Endometrial microvascular endothelial cells (primary cell): ENCODE data around the gene SOX6. TPM values are rescaled to one million over a fixed set of nuclear protein-coding genes. Genes with fewer than 3 reads are reported as not detected.
"Not testable (repeated sequence)": the region's sequence is repeated elsewhere in the genome, so short reads cannot be mapped to it uniquely, and the experiment has no call there.

ENCODE experiments used
- in situ Hi-C: cut with HindIII; loops from 2 replicates; pipeline ENCODE4 v1.10.0; 2017; ENCODE audit warnings: low sequenced_read_pairs, low pct_unique_long_range_greater_than_20kb; ENCODE audit errors: inconsistent ontology term
- total RNA-seq: library from RNA; depleted of rRNA; stranded (reverse); fragments of >200 nt; gene quantifications from one replicate; pipeline ENCODE4 v1.2.3, GENCODE V29; 2015; ENCODE audit errors: inconsistent ontology term

SOX6 gene
- total RNA-seq, 1 donor from 2014 or later = not detected

GRCh38 chr11:16089481-16089880 is 266.9 kb downstream of the SOX6 start:
- in situ Hi-C loops = no loop called here

- in situ Hi-C loops = no loop called here
Observed at GRCh38 chr11:16088774-16089173, 267.6 kb downstream of the SOX6 start.

GRCh38 chr11:16087886-16088285 is 268.5 kb downstream of the SOX6 start:
- in situ Hi-C loops = no loop called here

DNA sequence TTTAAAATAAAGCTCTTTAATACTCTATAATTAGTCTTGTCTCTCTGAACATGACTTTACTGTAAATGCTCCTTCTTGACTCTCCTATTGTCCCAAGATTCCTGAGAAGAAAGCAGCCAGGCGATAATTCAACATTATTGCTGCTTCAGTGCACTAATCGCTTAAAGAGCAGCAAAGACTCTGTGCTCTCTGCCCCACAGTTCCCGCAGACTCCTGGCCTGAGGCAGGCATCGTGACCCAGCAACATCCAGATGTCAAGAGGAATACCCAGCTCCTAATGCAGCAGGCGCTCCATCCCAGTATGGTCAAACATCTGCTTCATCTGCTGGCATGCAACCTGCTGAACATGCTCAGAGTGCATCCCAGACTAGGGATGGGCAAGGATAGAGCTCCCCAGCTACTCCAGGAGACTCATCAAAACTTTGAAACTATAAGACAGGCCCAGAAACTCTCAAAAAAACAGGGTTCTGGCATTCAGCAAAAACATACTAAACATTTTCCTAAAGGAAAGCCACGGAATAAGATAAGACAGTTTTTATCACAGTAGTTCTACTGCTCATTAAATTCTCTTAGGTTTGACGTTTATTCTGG is 270.0 kb downstream of the SOX6 start:
- in situ Hi-C loops = no loop called here

GRCh38 chr11:16082095-16083055 is 274.0 kb downstream of the SOX6 start:
- in situ Hi-C loops = no loop called here

GRCh38 chr11:16081382-16082094 is 274.8 kb downstream of the SOX6 start:
- in situ Hi-C loops = no loop called here

DNA sequence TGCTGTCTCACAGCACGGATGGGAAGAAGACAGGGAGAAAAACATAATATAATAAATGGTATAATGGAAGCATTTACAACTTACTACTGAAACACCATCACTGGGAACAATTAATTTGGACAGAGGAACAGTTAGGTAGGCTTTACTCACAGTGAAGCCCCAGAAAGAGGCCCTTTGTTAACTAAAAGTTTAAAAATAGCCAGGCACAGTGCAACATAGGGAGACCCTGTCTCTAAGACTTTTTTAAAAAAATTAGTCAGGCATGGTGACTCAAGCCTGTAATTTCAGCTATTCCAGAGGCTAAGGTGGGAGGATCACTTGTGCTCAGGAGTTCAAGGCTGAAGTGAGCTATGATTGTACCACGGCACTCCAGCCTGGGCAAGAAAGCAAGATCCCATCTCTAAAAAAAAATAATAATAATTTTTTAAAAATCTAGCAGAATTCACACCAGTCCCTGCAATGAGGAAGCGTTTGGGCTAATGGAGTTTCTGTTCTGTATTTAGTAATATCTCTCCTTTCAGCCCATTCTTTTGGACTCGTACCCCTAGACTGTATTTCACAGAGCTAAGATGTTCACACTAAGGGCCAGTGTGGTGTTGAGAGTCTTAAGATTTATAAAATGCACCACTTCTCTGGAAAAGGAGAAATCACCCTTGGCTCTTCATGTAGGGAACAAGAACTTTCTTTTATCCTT is 275.5 kb downstream of the SOX6 start:
- in situ Hi-C loops = no loop called here

DNA sequence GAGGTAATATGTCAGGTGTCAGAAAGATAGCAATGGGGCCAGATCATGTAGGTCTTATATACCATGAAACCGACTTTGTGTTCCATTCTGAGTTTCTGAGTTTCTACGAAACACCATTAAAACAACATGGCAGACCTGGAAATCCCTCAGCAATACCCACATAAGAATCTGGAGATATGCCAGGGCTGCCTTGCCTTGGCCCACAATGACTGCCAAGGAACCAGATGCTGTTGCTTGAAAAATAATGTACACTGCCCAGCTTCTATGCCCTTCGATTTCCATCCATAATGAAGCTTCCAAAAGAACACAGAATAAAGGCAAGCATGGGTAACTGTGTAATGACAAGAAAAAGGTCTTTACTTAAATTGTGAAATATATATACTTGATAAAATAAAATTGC is 277.4 kb downstream of the SOX6 start:
- in situ Hi-C loops = no loop called here

GRCh38 chr11:16070573-16070972 is 285.8 kb downstream of the SOX6 start:
- in situ Hi-C loops = no loop called here

GRCh38 chr11:16067268-16067667 is 289.1 kb downstream of the SOX6 start:
- in situ Hi-C loops = not testable (repeated sequence)

DNA sequence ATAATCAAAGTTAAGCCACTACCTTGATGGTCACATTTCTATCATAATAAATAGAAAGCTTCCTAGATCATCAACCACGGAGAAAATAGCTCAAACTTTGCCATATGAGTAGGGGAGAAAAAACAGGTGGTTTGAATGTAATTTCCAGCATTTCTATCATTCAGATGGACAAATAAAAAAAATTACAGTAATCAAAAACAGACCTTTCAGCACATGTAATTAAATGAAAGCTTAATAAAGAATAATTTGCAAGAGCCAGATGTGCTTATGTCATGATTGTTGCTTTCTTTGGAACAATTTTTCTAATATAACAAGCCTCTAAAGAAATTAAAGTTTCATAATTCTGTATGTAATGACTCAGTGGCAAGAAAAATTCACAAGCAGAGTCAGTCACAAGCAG is 297.0 kb downstream of the SOX6 start:
- in situ Hi-C loops = no loop called here

- in situ Hi-C loops = no loop called here
Observed at GRCh38 chr11:16058671-16059070, 297.7 kb downstream of the SOX6 start.

- in situ Hi-C loops = no loop called here
Observed at GRCh38 chr11:16052750-16053149, 303.6 kb downstream of the SOX6 start.

- in situ Hi-C loops = no loop called here
Observed at GRCh38 chr11:16049611-16050010, 306.7 kb downstream of the SOX6 start.

- in situ Hi-C loops = no loop called here
Observed at GRCh38 chr11:16047073-16047472, 309.3 kb downstream of the SOX6 start.

GRCh38 chr11:16043617-16044016 is 312.7 kb downstream of the SOX6 start:
- in situ Hi-C loops = no loop called here

- in situ Hi-C loops = no loop called here
Observed at GRCh38 chr11:16041207-16041606, 315.1 kb downstream of the SOX6 start.

- in situ Hi-C loops = no loop called here
Observed at GRCh38 chr11:16040151-16040550, 316.2 kb downstream of the SOX6 start.

DNA sequence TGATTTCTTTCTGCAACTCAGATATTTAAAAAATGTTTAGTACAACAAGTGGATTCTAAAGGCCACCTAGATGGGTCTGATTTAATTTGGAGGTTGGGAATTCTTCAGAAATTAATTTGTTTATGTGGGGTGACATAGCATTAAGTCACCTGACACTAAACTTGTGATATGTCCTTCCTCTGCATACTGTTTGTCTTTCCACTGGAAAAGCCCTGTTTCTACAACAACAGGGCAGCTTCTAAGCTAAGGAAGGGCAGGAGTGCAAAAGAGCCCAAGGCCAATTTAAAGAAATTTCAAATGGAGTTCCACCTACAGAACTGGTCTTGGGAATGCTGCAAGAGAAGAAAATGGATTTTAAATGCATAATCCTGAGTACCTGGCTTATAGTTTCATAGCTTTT is 319.2 kb downstream of the SOX6 start:
- in situ Hi-C loops = no loop called here
